HG02642 (cell line): ENCODE results near the gene CELF3.

Experiments used
- ATAC-seq: cut with Tn5 transposase; IDR thresholded peaks from one replicate; pipeline ENCODE4 v1.9.1; 2021; ENCODE audit warnings: mild to moderate bottlenecking; ENCODE audit not compliant: unreplicated experiment, poor library complexity

Gene CELF3

DNA sequence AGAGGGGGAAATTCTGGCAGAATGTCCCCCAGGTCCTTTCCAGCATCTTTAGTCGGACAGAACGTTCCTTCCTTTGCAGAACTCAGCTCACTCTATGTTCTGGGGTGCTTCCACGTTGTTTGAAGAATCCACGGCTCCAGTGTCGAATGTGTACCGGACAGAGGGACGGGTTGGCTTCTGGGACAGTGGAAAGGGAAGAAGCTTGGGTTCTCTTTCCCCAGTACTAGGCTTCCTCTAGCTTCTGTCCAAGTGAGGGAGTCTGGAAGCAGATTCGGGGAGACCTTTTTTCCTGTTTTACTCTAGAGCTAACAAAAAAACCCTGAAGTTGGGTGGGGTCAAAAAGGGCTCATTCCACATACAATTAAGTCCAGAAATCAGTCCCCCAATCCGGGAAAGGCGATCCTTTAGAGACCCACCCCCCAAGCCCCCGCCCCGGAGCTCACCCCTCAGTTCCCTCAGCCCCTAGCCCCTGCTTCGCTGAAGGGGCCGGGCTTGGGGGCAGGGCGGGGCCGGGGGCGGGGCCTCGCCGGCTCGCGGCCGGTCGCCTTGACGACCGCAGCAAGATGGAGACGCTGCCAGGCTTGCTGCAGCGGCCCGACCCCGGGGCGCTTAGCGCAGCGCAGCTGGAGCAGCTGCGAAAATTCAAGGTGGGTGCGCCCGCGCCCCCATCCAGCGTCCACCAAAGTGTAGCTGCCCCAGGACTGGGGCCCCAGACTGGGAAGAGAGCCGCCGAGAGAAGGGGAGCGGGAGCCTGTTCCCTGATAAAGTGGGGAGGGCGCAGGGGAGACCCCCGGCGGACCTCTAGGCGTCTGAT lies 4.6 kb upstream of the CELF3 start, which contains the start of gene RIIAD1:
Gene RIIAD1 (plus strand): TSS at position 549 of the 814 bp plus-strand sequence. CDS start 15 bp downstream, at position 564.
- peak; percentile 70 for ATAC-seq

DNA sequence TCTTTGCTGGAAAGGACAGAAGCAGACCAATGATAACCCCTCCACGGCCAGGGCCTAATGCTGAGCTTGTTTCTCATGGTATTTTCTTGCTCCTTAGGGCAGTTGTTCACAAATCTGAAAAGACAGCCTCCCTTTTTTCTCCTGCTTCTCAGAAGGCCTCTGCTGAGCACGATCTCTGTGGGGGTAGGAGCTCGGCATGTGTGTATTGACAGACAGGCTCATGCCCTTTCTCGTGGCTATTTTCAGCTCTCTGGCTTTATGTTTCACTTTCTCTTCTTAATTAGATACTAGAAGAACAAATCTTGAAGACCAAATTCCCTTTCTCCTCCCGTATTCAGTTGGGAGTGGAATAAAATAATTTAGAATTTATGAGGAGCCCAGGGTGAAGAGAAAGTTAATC lies 4.0 kb upstream of the CELF3 start:
- peak; percentile 57 for ATAC-seq

- ATAC-seq, result no peak
Measured at GRCh38 chr1:151720125-151720524, 3.5 kb upstream of the CELF3 start.

DNA sequence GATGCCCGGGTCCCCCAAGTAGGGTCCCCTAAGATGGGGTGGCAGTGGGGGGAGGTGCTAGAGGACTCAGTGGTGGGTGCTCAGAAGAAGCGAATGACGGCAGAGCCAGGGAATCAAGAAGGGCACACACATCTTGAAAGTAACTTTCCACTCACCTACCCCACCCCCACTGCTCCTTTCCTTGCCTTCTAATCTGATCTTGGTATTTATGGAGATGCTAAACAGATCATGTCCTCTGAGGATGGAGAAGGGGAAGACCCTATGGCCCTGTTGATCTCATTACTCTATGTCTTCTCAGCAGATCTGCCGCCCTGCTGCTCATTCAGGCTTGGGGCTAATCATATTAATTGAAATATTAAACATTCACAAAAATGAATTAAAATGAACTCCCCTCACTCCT lies 2.1 kb upstream of the CELF3 start:
- no peak for ATAC-seq

DNA sequence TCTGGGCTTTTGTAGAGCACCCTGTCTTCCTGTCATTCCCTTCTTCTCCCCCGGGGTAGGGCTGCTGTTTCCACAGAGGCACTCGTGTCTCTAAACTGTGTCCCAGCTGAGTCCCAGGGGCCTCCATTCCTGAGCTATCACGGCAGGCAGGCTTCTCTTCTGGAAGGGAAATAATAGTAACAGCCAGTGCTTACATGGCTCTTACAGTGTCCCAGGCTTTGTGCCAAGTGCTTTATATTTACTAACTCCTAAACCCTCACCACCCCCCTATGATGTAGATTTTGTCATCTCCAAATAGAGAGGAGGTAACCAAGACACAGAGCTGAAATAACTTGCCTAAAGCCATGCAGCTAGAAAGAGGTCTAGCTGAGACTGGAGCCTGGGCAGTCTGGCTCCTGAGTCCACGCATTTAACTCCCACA lies 1.4 kb upstream of the CELF3 start:
- no peak for ATAC-seq

DNA sequence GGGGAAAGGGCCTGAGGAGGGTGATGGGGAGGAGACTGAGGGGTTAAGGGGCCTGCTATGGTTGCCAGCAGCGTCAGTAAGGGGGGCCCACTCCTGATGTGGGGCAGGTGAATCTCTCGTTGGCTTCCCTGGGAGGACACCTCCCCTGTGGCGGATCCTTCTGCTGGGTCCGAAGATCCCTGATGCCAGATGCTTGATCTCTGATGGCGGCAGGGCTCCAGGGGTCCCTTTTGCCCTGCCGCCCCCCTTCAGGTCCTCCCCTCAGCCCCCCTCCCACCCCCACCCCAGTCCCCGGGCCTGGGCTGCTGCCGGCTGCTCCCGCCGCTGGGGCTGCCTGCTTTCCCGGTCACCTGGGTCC lies 219 bp downstream of the CELF3 start:
- ATAC-seq, result no peak

- no peak for ATAC-seq
Measured at GRCh38 chr1:151715726-151716404, 738 bp downstream of the CELF3 start.

DNA sequence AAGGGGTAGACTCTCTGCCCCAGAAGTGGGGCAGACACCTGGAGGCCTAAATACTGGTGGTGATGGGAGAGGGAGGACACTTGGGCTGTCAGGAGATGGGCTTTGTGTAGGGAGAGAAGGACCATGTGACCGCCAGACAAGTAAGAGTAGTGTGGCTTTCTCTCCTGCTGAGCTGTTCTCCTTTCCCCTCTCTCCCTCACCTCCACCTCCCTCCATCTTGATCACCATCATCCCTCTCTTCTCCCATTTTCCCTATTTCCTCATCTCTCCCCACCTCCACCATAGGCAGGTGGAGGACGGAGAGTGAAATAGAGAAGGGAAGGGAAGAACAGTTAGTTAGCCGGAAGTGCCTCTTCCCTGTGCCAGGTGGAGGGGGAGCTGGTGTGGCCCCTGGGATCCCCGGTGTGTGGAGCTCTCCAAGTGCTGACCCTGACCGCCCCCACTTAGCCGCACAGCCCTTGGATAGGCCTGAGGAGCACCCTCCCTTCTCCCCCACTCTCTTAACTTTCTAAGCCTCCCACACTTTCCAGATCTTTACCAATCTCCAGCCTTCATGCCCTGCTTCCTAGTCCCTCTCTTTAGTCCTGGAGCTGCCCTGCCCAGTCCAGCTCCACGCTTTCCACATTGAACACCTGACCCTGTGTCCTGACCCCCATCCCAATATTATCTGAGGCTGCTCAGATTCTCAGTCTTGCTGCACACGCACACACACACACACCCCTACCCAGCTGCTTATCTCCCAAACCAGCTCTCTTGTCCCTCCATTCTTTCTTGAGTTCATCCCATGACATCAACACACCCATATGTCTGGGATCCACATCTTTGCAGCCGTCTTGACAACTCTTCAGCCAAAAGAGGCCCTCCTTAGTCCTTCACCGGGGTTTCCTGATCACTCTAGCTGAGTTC lies 1.5 kb downstream of the CELF3 start:
- no peak for ATAC-seq

DNA sequence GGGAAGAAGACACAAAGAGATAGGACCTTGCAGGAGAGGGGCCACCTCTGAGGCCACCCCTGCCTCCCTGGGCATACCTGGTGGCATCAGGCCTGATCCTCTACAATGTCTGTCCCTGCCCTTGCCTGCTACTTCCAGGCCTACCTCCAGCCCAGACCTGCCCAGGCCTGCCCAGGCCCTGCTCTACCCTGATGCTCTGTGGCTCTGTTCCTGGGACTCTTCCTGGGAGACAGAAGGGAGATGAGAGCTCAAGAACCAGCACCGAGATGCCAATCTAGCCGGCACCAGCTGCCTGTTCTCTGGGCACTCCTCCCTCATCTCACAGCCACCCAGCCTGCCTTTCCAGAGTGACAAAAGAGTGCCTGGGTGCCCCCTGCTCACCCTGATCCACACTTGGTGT lies 2.7 kb downstream of the CELF3 start:
- no peak for ATAC-seq

DNA sequence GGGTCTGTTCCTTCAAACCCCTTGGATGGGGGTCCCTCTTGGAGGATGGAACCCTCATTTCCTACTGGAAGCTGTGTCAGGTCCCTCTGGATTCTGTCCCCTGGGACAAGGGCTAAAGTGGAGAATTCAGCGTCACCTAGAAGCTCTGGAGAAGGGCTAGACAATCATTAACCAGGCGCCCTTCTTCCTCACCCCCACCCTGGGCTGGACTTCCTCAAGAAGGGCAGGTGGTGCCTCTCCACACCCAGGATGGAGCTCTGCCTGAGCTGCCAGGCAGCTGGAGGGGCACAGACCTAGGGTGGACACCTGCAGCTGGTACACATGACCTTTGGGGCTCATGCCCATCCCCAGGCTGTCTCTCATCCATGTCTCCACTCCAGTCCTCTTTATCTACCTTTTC lies 3.6 kb downstream of the CELF3 start:
- ATAC-seq, result no peak

- ATAC-seq, result no peak
Measured at GRCh38 chr1:151711951-151712350, 4.7 kb downstream of the CELF3 start.

DNA sequence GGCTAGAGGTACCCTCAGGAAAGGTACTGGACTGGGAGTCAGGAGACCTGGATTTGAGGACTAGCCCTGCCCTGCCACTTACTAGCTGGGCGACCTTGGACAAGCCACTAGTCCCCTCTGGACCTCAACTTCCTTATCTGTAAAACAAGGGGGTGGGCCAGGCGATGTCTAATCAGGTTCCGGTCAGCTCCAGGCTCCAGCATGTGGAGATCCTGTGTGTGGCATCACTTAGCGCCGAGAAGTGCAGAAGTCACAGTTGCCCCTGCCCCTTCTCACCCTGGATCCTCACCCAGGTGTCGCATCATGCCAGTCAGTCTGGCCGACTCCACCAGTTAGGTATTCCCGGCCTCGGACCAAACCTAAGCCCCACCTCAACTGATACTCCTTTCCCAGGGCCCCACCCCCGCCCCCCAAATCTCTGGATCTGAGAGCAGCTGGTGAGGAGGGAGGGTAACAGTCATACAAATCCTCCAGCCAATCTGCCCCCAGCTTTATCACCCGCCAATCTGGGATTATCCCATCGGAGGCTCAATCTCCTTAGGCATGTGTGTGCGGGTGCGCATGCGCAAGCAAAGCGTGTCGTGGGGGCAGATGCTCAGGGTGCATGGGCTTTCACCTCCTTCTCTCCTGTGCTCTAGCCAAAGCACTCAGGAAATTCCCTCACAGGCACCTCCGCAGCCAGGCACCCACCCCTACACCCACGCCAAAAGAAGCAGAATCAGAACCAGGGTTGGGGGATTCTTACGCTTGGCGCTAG lies 5.4 kb downstream of the CELF3 start:
- no peak for ATAC-seq

- no peak for ATAC-seq
Measured at GRCh38 chr1:151710187-151710840, 6.3 kb downstream of the CELF3 start.

DNA sequence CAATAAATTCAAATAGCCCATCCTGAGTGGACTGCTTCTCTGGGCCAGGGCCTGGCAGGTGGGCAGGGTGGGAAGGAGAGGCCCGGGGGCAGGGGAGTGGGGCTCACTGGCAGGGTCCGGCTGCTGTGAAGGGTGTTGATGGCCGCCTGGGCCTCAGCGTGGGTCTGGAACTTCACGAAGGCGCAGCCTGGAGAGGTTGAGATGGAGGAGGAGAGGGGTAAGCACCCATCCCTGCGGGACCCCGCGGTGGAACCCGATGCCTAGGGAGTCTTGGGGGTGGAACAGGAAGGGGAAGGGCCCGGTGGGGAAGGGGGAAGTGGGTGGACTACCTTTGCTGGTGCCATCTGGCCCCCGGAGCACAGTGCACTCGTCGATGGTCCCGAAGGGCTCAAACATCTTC lies 7.7 kb downstream of the CELF3 start:
- no peak for ATAC-seq

GRCh38 chr1:151707541-151708065 lies 9.0 kb downstream of the CELF3 start:
- ATAC-seq, result no peak

DNA sequence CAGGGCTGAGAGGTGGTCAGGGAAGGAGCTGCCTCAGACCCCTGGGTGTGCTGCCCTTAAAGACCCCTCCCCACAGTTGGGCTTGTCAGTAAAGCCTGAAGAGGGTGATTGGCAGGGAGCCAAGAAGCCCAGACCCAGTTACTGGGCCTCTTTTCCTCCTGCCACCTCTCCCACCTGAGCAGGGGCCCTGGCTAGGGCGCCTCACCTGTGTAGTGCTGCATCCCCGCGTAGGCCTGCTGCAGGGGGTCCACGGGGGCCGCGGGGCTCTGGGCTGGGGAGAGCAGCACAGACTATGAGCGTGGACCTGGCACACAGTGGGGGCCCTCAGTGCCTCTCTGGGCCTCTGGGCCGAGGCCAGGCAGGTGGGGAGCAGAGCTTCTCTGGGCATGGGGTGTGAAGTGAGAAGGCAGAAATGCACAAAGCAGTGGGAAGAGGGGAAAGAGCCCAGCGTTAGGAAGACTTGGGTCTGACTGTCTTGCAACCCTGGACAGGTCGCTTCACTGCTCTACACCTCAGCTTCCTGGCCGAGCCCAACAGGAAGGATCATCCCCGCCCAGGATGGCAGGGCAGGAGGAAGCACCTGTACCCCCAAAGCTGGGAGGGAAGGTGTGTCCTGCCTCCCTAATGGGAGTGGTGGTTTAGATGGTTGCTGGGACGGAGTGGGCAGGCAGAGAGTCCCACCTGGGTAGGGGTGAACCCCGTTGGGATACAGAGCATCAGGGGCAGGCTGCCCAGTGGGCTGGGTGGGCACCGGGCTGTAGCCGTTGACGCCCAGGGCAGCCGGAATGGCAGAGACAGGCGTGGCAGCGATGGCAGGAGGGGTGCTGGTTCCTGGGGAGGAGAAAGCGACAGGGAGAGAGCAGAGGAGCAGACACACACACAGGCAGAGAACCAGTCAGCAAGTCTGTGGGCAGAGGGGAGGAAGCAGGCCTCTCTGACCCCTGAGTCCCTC lies 9.9 kb downstream of the CELF3 start:
- no peak for ATAC-seq

DNA sequence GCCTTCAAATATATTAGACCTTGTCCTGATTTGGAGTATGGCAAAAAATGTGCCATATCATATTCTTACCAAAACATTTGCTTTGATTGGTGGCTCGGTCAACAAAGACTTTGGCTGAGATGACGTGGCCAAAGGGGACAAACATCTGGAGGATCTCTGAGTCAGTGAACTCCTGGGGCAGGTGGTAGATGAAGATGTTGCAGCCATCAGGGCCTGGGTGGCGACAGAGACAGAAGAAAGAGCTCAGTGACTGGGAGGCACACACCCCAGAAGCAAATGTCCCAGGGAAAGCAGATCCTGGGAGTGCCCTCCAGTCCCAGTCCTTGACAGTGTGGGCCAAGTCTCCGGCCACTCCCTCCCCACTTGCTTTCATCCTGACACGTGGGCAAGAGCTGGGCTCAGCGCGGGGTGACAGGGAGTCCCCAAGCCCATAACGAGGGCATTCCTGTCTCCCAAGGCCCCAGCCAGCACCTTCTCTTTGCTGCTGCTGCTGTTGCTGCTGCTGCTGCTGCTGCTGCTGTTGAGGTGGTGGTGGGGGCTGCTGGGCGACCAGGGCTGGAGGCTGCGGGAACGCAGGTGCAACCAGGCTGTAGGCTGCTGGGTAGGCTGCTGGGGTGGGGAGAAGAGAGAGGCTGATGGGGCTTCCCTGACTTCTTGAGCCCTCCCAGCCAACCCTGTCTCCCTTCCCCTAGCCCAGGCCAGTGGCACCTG lies 10.7 kb downstream of the CELF3 start:
- no peak for ATAC-seq

DNA sequence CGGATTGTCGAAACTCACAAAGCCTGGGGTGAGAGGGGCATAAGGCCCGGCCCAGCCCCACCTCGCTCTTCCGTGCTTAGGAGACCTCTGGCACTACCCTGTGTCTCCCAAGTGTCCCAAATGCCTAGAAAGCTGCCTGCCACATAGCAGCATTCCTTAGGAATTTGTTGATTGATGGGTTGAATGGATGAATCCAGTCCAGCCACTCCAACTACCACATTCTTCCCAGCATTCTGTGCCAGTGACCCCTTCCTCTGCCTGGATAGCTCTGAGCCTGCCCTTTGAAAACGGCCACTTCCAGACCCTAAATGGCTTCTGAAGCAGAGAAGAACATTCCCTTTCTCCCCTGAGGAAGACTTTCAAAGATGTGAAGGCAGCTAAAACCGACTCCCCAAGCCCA lies 11.5 kb downstream of the CELF3 start:
- no peak for ATAC-seq
